HepG2 (cell line): ENCODE measurements around the gene ADAMTS4. TPM values are rescaled to one million over a fixed set of nuclear protein-coding genes. Genes with fewer than 3 reads are reported as not detected.

Experiments used
- ATF4 ChIP-seq, 2 experiments: fragments of 450-650 bp in 1 of 2; sonication (generic) in 1 of 2; formaldehyde crosslinking; IDR thresholded peaks; 2 replicates each; pipeline versions ENCODE4 v1.5.0 to v1.8.0; 2020 to 2022; ENCODE audit warnings: mild to moderate bottlenecking in 1 of 2, missing genetic modification reagents in 1 of 2
- FOXJ3 ChIP-seq: sonication (generic); formaldehyde crosslinking; IDR thresholded peaks from 2 replicates; pipeline ENCODE4 v1.4.0; 2020; ENCODE audit warnings: missing genetic modification reagents, mild to moderate bottlenecking, borderline replicate concordance
- HMGXB3 ChIP-seq: sonication (generic); formaldehyde crosslinking; IDR thresholded peaks from 2 replicates; pipeline ENCODE4 v1.4.0; 2020; ENCODE audit warnings: missing genetic modification reagents, borderline replicate concordance
- PCBP2 ChIP-seq: fragments of 200-400 bp; formaldehyde crosslinking; optimal IDR thresholded peaks from 2 replicates; pipeline ENCODE3; 2018; ENCODE audit warnings: low read length, low read depth; ENCODE audit not compliant: poor library complexity, severe bottlenecking
- POLR2G ChIP-seq: fragments of 200-400 bp; formaldehyde crosslinking; IDR thresholded peaks from 2 replicates; pipeline ENCODE4 v1.6.1; 2018; ENCODE audit warnings: mild to moderate bottlenecking, low read depth, low read length, moderate library complexity
- RERE ChIP-seq: IDR thresholded peaks from 2 replicates; pipeline ENCODE4 v1.6.1; 2016; ENCODE audit warnings: low read depth, missing genetic modification reagents, missing compliant biosample characterization
- REST ChIP-seq, 2 experiments: IDR thresholded peaks; 2 replicates each; pipeline ENCODE4 v1.6.1; 2011 to 2012; ENCODE audit warnings: low read length in 2 of 2, borderline replicate concordance in 1 of 2, low read depth in 1 of 2, mild to moderate bottlenecking in 1 of 2, moderate library complexity in 1 of 2
- SP1 ChIP-seq, 2 experiments: fragments of 450-650 bp in 1 of 2; sonication (generic) in 1 of 2; formaldehyde crosslinking in 1 of 2; IDR thresholded peaks; 2 replicates each; pipeline versions ENCODE4 v1.4.0 to v1.6.1; 2016 to 2020; ENCODE audit warnings: missing genetic modification reagents in 1 of 2
- ZFP36L2 ChIP-seq: sonication (generic); formaldehyde crosslinking; IDR thresholded peaks from 2 replicates; pipeline ENCODE4 v1.4.0; 2020; ENCODE audit warnings: missing genetic modification reagents
- ZNF260 ChIP-seq: sonication (generic); formaldehyde crosslinking; IDR thresholded peaks from 2 replicates; pipeline ENCODE4 v1.4.0; 2020; ENCODE audit warnings: missing genetic modification reagents, low read depth, mild to moderate bottlenecking, borderline replicate concordance
- ZNF331 ChIP-seq: sonication (generic); formaldehyde crosslinking; IDR thresholded peaks from 2 replicates; pipeline ENCODE4 v1.4.0; 2020; ENCODE audit warnings: missing genetic modification reagents
- ZZZ3 ChIP-seq: sonication (generic); formaldehyde crosslinking; IDR thresholded peaks from 2 replicates; pipeline ENCODE4 v1.4.0; 2020; ENCODE audit warnings: missing genetic modification reagents, mild to moderate bottlenecking, borderline replicate concordance
- polyA plus RNA-seq, 8 experiments: library from polyadenylated mRNA; depleted of rRNA in 3 of 8; stranded (reverse) in 7 of 8; unstranded in 1 of 8; fragments of >200 nt; fragmentation: Illumina TruSeq in 4 of 8; extraction: Trizol in 4 of 8; gene quantifications; 2 replicates each; pipeline versions ENCODE4 v1.2.1 to v1.2.3, GENCODE V29; 2011 to 2016; ENCODE audit warnings: low read depth in 4 of 8, missing spikeins in 1 of 8, mixed read lengths in 1 of 8; ENCODE audit not compliant: insufficient read depth in 1 of 8
- total RNA-seq, 5 experiments: library from RNA; depleted of rRNA; stranded (reverse); fragments of >200 nt; fragmentation: Illumina TruSeq; extraction: Trizol; gene quantifications; 2 replicates each; pipeline ENCODE4 v1.2.3, GENCODE V29; 2016; ENCODE audit warnings: low read depth in 1 of 5

ADAMTS4 gene
- total and polyA plus RNA-seq, 2 of the 13 experiments (the other 11 are each of a cell fraction or from before 2014, with no cell fraction given) = 0.51 to 1.7 TPM

GRCh38 chr1:161177112-161177935 is 21.5 kb downstream of the ADAMTS4 start, which contains the start of gene B4GALT3 (continued):
- TF ChIP-seq REST (IDR thresholded peaks at IDR 0.05; ENCODE audit: borderline replicate concordance in 1 of 2, low read depth in 1 of 2, low read length in 2 of 2) (peak in 1 of 2 experiments; percentile 22; a peak in 1 of 4 replicates), FOXJ3 (CRISPR knock-in tag) (no peak), ATF4 (CRISPR knock-in tag; IDR thresholded peaks at IDR 0.05) (peak in 1 of 2 experiments; percentile 68; a peak in 2 of 4 replicates), RERE (no peak), SP1 (IDR thresholded peaks at IDR 0.05) (no peak), SP1 (CRISPR knock-in tag; IDR thresholded peaks at IDR 0.05) (peak; percentile 97), ZFP36L2 (CRISPR knock-in tag) (peak; percentile 71; the same call in 1 of the 2 replicates), ZZZ3 (CRISPR knock-in tag) (peak; percentile 87), POLR2G (peak; percentile 95), PCBP2 (no peak), ZNF331 (CRISPR knock-in tag) (peak; percentile 65; the same call in 1 of the 2 replicates), ZNF260 (CRISPR knock-in tag) (no peak), HMGXB3 (peak; percentile 79)
